Natural killer cell (primary cell): ENCODE results near the gene LPIN1. TPM values are rescaled to one million over a fixed set of nuclear protein-coding genes. Genes with fewer than 3 reads are reported as not detected.

Source experiments
- ATAC-seq, 3 donors: fragments of 150-1000 bp in 2 of 3; fragments of 200-7000 bp in 1 of 3; cut with Tn5 transposase; 1 replicate in 1 of 3; 2 replicates in 2 of 3; pipeline ENCODE4 v1.10.0; 2021; ENCODE audit warnings: mild to moderate bottlenecking in 2 of 3, moderate library complexity in 2 of 3
- DNase-seq, 2 donors: peaks; one replicate each; pipeline versions ENCODE4 v3.0.0 to v3.0.0-alpha.2; 2013 to 2021; ENCODE audit warnings: mixed read lengths in 1 of 2
- H3K27ac ChIP-seq: one replicate; pipeline ENCODE4 v1.5.1; 2013; ENCODE audit warnings: mild to moderate bottlenecking, low read length
- H3K27me3 ChIP-seq: one replicate; pipeline ENCODE4 v1.6.1; 2013; ENCODE audit warnings: low read length; ENCODE audit not compliant: control insufficient read depth, insufficient read depth
- H3K36me3 ChIP-seq: one replicate; pipeline ENCODE4 v1.6.1; 2013; ENCODE audit warnings: low read length; ENCODE audit not compliant: control insufficient read depth, insufficient read depth
- H3K4me1 ChIP-seq: one replicate; pipeline ENCODE4 v1.6.1; 2013; ENCODE audit warnings: low read length; ENCODE audit not compliant: control insufficient read depth, insufficient read depth
- H3K4me3 ChIP-seq: one replicate; pipeline ENCODE4 v1.5.1; 2013; ENCODE audit warnings: low read length
- H3K9me3 ChIP-seq: one replicate; pipeline ENCODE4 v1.6.1; 2013; ENCODE audit warnings: low read length; ENCODE audit not compliant: control insufficient read depth, insufficient read depth
- H3K27ac Mint-ChIP-seq, 2 donors: one replicate each; pipeline ENCODE4 v1.8.0; 2022; ENCODE audit warnings: mild to moderate bottlenecking in 2 of 2, mixed read lengths in 2 of 2, moderate library complexity in 1 of 2
- H3K27me3 Mint-ChIP-seq, 2 donors: one replicate each; pipeline ENCODE4 v1.8.0; 2022; ENCODE audit warnings: low read depth in 2 of 2, mixed read lengths in 2 of 2
- H3K36me3 Mint-ChIP-seq: one replicate; pipeline ENCODE4 v1.8.0; 2022; ENCODE audit warnings: mixed read lengths
- H3K4me1 Mint-ChIP-seq, 2 donors: one replicate each; pipeline ENCODE4 v1.8.0; 2022; ENCODE audit warnings: mixed read lengths in 2 of 2
- H3K4me3 Mint-ChIP-seq: one replicate; pipeline ENCODE4 v1.8.0; 2022; ENCODE audit warnings: mild to moderate bottlenecking, moderate library complexity, mixed read lengths
- H3K9me3 Mint-ChIP-seq, 2 donors: one replicate each; pipeline ENCODE4 v1.8.0; 2022; ENCODE audit warnings: mixed read lengths in 2 of 2
- WGBS: methylation state at CpG from one replicate; pipeline ENCODE4 v1.1.7; 2013; ENCODE audit warnings: missing lambda C conversion rate; ENCODE audit not compliant: insufficient coverage; 5-methylcytosine and 5-hydroxymethylcytosine counted together
- intact Hi-C: fragments of 100-400 bp; cut with micrococcal nuclease; formaldehyde crosslinking; loops from one replicate; pipeline ENCODE4 v1.14.2; 2022
- total RNA-seq, 4 donors: library from RNA; stranded (reverse); fragments of 120-200 nt in 1 of 4; gene quantifications; one replicate each; pipeline versions ENCODE4 v1.2.3 to v1.2.4, GENCODE V29; 2013 to 2022
- TF ChIP-seq, protein P1 (sequence below): fragments of 200-600 bp; IDR thresholded peaks from one replicate; pipeline ENCODE4 v1.8.0; 2022; ENCODE audit warnings: antibody characterized with exemption

LPIN1 gene
- total RNA-seq, 3 donors from 2014 or later (not counting 1 experiment from before 2014, with no cell fraction given) = 95.0 to 122 (median 118) TPM

DNA sequence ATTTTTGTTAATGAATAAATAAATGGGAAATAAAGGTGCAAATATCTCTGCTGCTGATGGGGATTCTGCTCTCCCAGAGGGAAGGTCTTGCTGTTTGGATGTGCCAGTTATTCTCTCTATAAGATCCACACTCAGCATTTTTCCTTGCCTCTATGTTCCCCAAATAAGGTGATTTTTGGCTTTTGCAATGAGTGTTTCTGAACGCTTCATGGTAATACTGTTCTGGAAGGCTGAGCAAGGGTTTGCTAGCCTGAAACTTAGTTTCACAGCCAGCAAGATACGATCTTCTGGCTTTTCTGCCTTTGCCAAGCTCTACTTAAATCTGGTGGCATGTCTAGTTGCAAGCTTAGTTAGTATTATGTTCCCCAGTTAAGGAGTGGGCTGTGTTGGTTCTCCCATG is 114.6 kb downstream of the LPIN1 start:
- Histone ChIP-seq H3K27me3 (no peaks in the 10 kb centered on the region), H3K4me3 (no peak overlapping the region), H3K27ac (no peak overlapping the region), H3K4me1 (peaks cover 12% of the 10 kb centered on the region), H3K36me3 (no peaks in the 10 kb centered on the region), H3K9me3 (no peaks in the 10 kb centered on the region)
- Mint-ChIP-seq H3K9me3 (no peaks in the 10 kb centered on the region), H3K4me3 (no peak overlapping the region), H3K4me1 (peaks cover 6 to 15% of the 10 kb centered on the region in 2 donors), H3K36me3 (no peaks in the 10 kb centered on the region), H3K27me3 (peaks cover 7 to 14% of the 10 kb centered on the region in 2 donors), H3K27ac (no peak overlapping the region)
- intact Hi-C loops = loop anchor here (10.0 kb wide), 2 partner anchors 454 to 1064 kb away; no protein-coding TSS in a partner anchor
- no peak for ATAC-seq
- WGBS = 75% methylated on average over 2 of the region's 2 CpGs
- DNase-seq = no peak
- TF ChIP-seq, protein P1, sequence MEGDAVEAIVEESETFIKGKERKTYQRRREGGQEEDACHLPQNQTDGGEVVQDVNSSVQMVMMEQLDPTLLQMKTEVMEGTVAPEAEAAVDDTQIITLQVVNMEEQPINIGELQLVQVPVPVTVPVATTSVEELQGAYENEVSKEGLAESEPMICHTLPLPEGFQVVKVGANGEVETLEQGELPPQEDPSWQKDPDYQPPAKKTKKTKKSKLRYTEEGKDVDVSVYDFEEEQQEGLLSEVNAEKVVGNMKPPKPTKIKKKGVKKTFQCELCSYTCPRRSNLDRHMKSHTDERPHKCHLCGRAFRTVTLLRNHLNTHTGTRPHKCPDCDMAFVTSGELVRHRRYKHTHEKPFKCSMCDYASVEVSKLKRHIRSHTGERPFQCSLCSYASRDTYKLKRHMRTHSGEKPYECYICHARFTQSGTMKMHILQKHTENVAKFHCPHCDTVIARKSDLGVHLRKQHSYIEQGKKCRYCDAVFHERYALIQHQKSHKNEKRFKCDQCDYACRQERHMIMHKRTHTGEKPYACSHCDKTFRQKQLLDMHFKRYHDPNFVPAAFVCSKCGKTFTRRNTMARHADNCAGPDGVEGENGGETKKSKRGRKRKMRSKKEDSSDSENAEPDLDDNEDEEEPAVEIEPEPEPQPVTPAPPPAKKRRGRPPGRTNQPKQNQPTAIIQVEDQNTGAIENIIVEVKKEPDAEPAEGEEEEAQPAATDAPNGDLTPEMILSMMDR = no peak

DNA sequence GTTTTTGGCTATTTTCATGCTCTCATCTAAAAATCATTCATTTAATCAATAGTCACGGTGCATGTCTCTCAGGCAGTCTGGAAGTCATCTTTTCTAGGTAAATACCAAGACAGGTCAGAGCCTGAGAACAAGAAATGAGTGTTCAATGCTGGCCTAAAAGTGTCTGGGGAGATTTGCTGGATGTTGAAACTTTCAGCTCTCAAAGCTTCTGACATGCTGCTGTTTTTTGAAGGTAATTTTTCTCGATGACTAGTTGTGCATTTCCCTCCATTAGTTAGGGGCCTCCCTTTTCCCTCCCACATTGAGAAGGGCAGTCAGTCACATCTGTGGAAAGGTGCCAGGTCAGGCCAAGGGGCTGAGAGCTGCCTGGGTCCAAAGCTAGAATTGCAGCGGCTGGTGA is 115.6 kb downstream of the LPIN1 start:
- no peaks in the 10 kb centered on the region for H3K36me3 Mint-ChIP-seq
- intact Hi-C loops = loop anchor here (2.0 to 10.0 kb wide), 3 partner anchors 453 to 1063 kb away; partner anchors contain the start of gene TRIB2
- Histone ChIP-seq H3K4me3 (no peak overlapping the region), H3K36me3 (no peaks in the 10 kb centered on the region), H3K4me1 (peaks cover 12% of the 10 kb centered on the region), H3K27ac (no peak overlapping the region), H3K27me3 (no peaks in the 10 kb centered on the region), H3K9me3 (no peaks in the 10 kb centered on the region)
- H3K4me1 Mint-ChIP-seq = peaks cover 6 to 15% of the 10 kb centered on the region in 2 donors
- no peak for ATAC-seq
- WGBS = 88% methylated on average over 3 of the region's 3 CpGs
- no peak overlapping the region for H3K27ac Mint-ChIP-seq
- DNase-seq = no peak
- H3K9me3 Mint-ChIP-seq = no peaks in the 10 kb centered on the region
- peaks cover 7 to 11% of the 10 kb centered on the region in 2 donors for H3K27me3 Mint-ChIP-seq
- H3K4me3 Mint-ChIP-seq = no peak overlapping the region
- TF ChIP-seq, protein P1 = no peak

DNA sequence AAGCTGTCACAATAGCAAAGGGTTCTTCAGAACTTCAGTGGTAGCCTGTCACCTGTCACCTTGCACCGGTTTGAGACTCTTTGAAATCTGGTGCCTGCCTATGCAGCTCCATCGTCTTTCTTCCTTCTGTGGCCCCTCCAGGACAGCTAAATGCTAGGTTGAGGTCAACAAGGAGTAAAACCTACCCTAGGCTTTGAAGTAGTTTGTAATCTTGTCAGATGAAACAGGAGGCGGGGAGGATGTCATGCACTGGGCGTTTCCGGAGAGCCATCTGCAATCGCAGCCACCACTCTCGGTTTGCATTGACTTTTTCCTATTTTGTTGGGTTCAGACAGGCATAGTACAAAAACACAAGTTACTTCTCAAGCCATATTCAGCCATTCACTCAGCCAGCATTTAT is 116.7 kb downstream of the LPIN1 start:
- no peaks in the 10 kb centered on the region for H3K36me3 Mint-ChIP-seq
- TF ChIP-seq, protein P1 = no peak
- no peaks in the 10 kb centered on the region for H3K27me3 ChIP-seq
- WGBS = 67% methylated on average over 7 of the region's 7 CpGs
- H3K9me3 ChIP-seq = no peaks in the 10 kb centered on the region
- peaks cover 6 to 15% of the 10 kb centered on the region in 2 donors for H3K4me1 Mint-ChIP-seq
- no peak overlapping the region for H3K27ac ChIP-seq
- H3K4me1 ChIP-seq = peaks cover 12% of the 10 kb centered on the region
- DNase-seq (peak in 1 of 2 donors; percentile 23), ATAC-seq (peak in 1 of 3 donors; percentile 6)
- intact Hi-C loops = loop anchor here (1.0 to 10.0 kb wide), 4 partner anchors 452 to 1144 kb away; partner anchors contain the start of gene TRIB2
- H3K4me3 ChIP-seq = no peak overlapping the region
- no peaks in the 10 kb centered on the region for H3K9me3 Mint-ChIP-seq
- H3K4me3 Mint-ChIP-seq = no peak overlapping the region
- H3K27ac Mint-ChIP-seq = no peak overlapping the region
- H3K36me3 ChIP-seq = no peaks in the 10 kb centered on the region
- H3K27me3 Mint-ChIP-seq = peaks cover 7 to 11% of the 10 kb centered on the region in 2 donors
